Mucosa of stomach (tissue), 1 donor: ENCODE measurements around the gene APOL4.
"Not testable (repeated sequence)": the region's sequence is repeated elsewhere in the genome, so short reads cannot be mapped to it uniquely, and the experiment has no call there.

ENCODE experiments used
- H3K27me3 ChIP-seq: one replicate; pipeline ENCODE4 v1.7.0; 2013; ENCODE audit warnings: mild to moderate bottlenecking, low read length; ENCODE audit not compliant: control insufficient read depth, insufficient read depth
- H3K36me3 ChIP-seq: one replicate; pipeline ENCODE4 v1.7.0; 2013; ENCODE audit warnings: low read length; ENCODE audit not compliant: control insufficient read depth, insufficient read depth
- H3K4me1 ChIP-seq: one replicate; pipeline ENCODE4 v1.7.0; 2013; ENCODE audit warnings: mild to moderate bottlenecking, low read length; ENCODE audit not compliant: control insufficient read depth, insufficient read depth
- H3K4me3 ChIP-seq: one replicate; pipeline ENCODE4 v1.7.0; 2013; ENCODE audit warnings: low read length
- H3K9ac ChIP-seq: one replicate; pipeline ENCODE4 v1.7.0; 2013; ENCODE audit warnings: mild to moderate bottlenecking, low read length, moderate library complexity
- H3K9me3 ChIP-seq: one replicate; pipeline ENCODE4 v1.7.0; 2013; ENCODE audit warnings: mild to moderate bottlenecking, low read length, moderate library complexity; ENCODE audit not compliant: control insufficient read depth
- donor health status: Pancreatic carcinoma.

The APOL4 gene

GRCh38 chr22:36171941-36172340, 29.7 kb downstream of the APOL4 start:
- no peaks in the 10 kb centered on the region for H3K27me3 ChIP-seq
- no peaks in the 10 kb centered on the region for H3K36me3 ChIP-seq
- no peaks in the 10 kb centered on the region for H3K4me1 ChIP-seq
- no peak overlapping the region for H3K4me3 ChIP-seq
- H3K9ac ChIP-seq: no peak overlapping the region
- no peaks in the 10 kb centered on the region for H3K9me3 ChIP-seq

GRCh38 chr22:36166518-36167220, 34.9 kb downstream of the APOL4 start:
- Histone ChIP-seq H3K9ac (no peak overlapping the region), H3K9me3 (no peaks in the 10 kb centered on the region), H3K27me3 (no peaks in the 10 kb centered on the region), H3K4me1 (no peaks in the 10 kb centered on the region), H3K36me3 (no peaks in the 10 kb centered on the region), H3K4me3 (no peak overlapping the region)

GRCh38 chr22:36166086-36166485, 35.5 kb downstream of the APOL4 start:
- H3K4me3 ChIP-seq: no peak overlapping the region
- H3K36me3 ChIP-seq: no peaks in the 10 kb centered on the region
- H3K27me3 ChIP-seq: no peaks in the 10 kb centered on the region
- H3K9me3 ChIP-seq: no peaks in the 10 kb centered on the region
- no peak overlapping the region for H3K9ac ChIP-seq
- no peaks in the 10 kb centered on the region for H3K4me1 ChIP-seq

- Histone ChIP-seq H3K4me1 (peaks cover 9% of the 10 kb centered on the region), H3K9ac (no peak overlapping the region), H3K27me3 (no peaks in the 10 kb centered on the region), H3K4me3 (no peak overlapping the region), H3K36me3 (no peaks in the 10 kb centered on the region), H3K9me3 (no peaks in the 10 kb centered on the region)
Measured at GRCh38 chr22:36165141-36165540, 36.5 kb downstream of the APOL4 start.

- Histone ChIP-seq H3K9me3 (no peaks in the 10 kb centered on the region), H3K27me3 (no peaks in the 10 kb centered on the region), H3K36me3 (no peaks in the 10 kb centered on the region), H3K9ac (no peak overlapping the region), H3K4me3 (no peak overlapping the region), H3K4me1 (peaks cover 13% of the 10 kb centered on the region)
Measured at GRCh38 chr22:36164621-36165020, 37.0 kb downstream of the APOL4 start.

- H3K9me3 ChIP-seq: no peaks in the 10 kb centered on the region
- H3K27me3 ChIP-seq: no peaks in the 10 kb centered on the region
- no peak overlapping the region for H3K4me3 ChIP-seq
- peaks cover 20% of the 10 kb centered on the region for H3K4me1 ChIP-seq
- H3K9ac ChIP-seq: no peak overlapping the region
- H3K36me3 ChIP-seq: no peaks in the 10 kb centered on the region
Measured at GRCh38 chr22:36163497-36163896, 38.1 kb downstream of the APOL4 start.

GRCh38 chr22:36162127-36163034, 39.2 kb downstream of the APOL4 start:
- Histone ChIP-seq H3K9ac (no peak overlapping the region), H3K36me3 (no peaks in the 10 kb centered on the region), H3K4me3 (no peak overlapping the region), H3K27me3 (no peaks in the 10 kb centered on the region), H3K9me3 (no peaks in the 10 kb centered on the region), H3K4me1 (peaks cover 21% of the 10 kb centered on the region)

- not testable (repeated sequence) for H3K36me3 ChIP-seq, H3K9me3 ChIP-seq, H3K9ac ChIP-seq, H3K27me3 ChIP-seq, H3K4me3 ChIP-seq
- peaks cover 26% of the 10 kb centered on the region for H3K4me1 ChIP-seq
Measured at GRCh38 chr22:36161793-36162126, 39.8 kb downstream of the APOL4 start.

GRCh38 chr22:36160499-36160942, 41.1 kb downstream of the APOL4 start, which contains the start of gene APOL3:
Gene APOL3, minus strand, starts transcription at chr22:36160755. Its CDS starts 11,700 bp downstream, at chr22:36149055.
- peaks cover 39% of the 10 kb centered on the region for H3K4me1 ChIP-seq

GRCh38 chr22:36156515-36157419, 44.8 kb downstream of the APOL4 start:
- H3K4me3 ChIP-seq: peak overlapping the region; percentile 81
- H3K9ac ChIP-seq: peak overlapping the region; percentile 79
- H3K27me3 ChIP-seq: no peaks in the 10 kb centered on the region
- H3K4me1 ChIP-seq: peaks cover 71% of the 10 kb centered on the region
- no peaks in the 10 kb centered on the region for H3K9me3 ChIP-seq
- no peaks in the 10 kb centered on the region for H3K36me3 ChIP-seq

More at GRCh38 chr22:36160499-36160942, 41.1 kb downstream of the APOL4 start, which contains the start of gene APOL3:
- Histone ChIP-seq H3K4me3 (peak within 1 kb of the TSS; percentile 70), H3K9ac (peak within 1 kb of the TSS; percentile 57), H3K9me3 (no peaks in the 10 kb centered on the region), H3K27me3 (no peaks in the 10 kb centered on the region), H3K36me3 (no peaks in the 10 kb centered on the region)

GRCh38 chr22:36156119-36156514, 45.5 kb downstream of the APOL4 start:
- Histone ChIP-seq H3K4me3 (peak overlapping the region; percentile 81), H3K4me1 (peaks cover 71% of the 10 kb centered on the region), H3K9me3 (no peaks in the 10 kb centered on the region), H3K36me3 (no peaks in the 10 kb centered on the region), H3K9ac (peak overlapping the region; percentile 79), H3K27me3 (no peaks in the 10 kb centered on the region)
